Neural progenitor cell (in vitro differentiated cells): Measurements from ENCODE around the gene GFI1. TPM values are rescaled to one million over a fixed set of nuclear protein-coding genes. Genes with fewer than 3 reads are reported as not detected.

Source experiments
- DNase-seq: peaks from one replicate; pipeline ENCODE4 v3.0.0-alpha.2; 2016; ENCODE audit warnings: low spot score
- H2AFZ ChIP-seq: fragments of 200-600 bp; sonication (generic); replicated peaks from 2 replicates; pipeline ENCODE4 v1.6.1; 2016; ENCODE audit warnings: antibody characterized with exemption
- H3F3A ChIP-seq: fragments of 200-600 bp; sonication (generic); 2 replicates; pipeline ENCODE4 v1.6.1; 2016; ENCODE audit warnings: antibody characterized with exemption, low read depth
- H3K27ac ChIP-seq: fragments of 200-600 bp; sonication (generic); 2 replicates; pipeline ENCODE4 v1.5.1; 2016; ENCODE audit warnings: mild to moderate bottlenecking
- H3K27me3 ChIP-seq: fragments of 200-600 bp; sonication (generic); 2 replicates; pipeline ENCODE4 v1.6.1; 2016; ENCODE audit warnings: mild to moderate bottlenecking, moderate library complexity
- H3K36me3 ChIP-seq: fragments of 200-600 bp; sonication (generic); 2 replicates; pipeline ENCODE4 v1.5.1; 2016
- H3K4me1 ChIP-seq: fragments of 200-600 bp; sonication (generic); 2 replicates; pipeline ENCODE4 v1.6.1; 2016; ENCODE audit warnings: mixed run types
- H3K4me2 ChIP-seq: fragments of 200-600 bp; sonication (generic); 2 replicates; pipeline ENCODE4 v1.6.1; 2016
- H3K4me3 ChIP-seq: fragments of 200-600 bp; sonication (generic); 2 replicates; pipeline ENCODE4 v1.5.1; 2016
- H3K79me2 ChIP-seq: fragments of 200-600 bp; sonication (generic); 2 replicates; pipeline ENCODE4 v1.6.1; 2016; ENCODE audit warnings: low read depth
- H3K9ac ChIP-seq: fragments of 200-600 bp; sonication (generic); 2 replicates; pipeline ENCODE4 v1.6.1; 2016
- H3K9me3 ChIP-seq: fragments of 200-600 bp; sonication (generic); 2 replicates; pipeline ENCODE4 v1.5.1; 2016; ENCODE audit warnings: low read depth
- H4K20me1 ChIP-seq: fragments of 200-600 bp; sonication (generic); 2 replicates; pipeline ENCODE4 v1.6.1; 2016; ENCODE audit warnings: low read depth
- H3K27ac Mint-ChIP-seq: 3 replicates; pipeline ENCODE4 v1.8.0; 2021; ENCODE audit warnings: mixed read lengths
- H3K27me3 Mint-ChIP-seq: 2 replicates; pipeline ENCODE4 v1.8.0; 2022; ENCODE audit warnings: low read depth, mild to moderate bottlenecking, inconsistent platforms, moderate library complexity, mixed read lengths; ENCODE audit not compliant: insufficient read depth
- H3K36me3 Mint-ChIP-seq: 3 replicates; pipeline ENCODE4 v1.8.0; 2021; ENCODE audit warnings: mixed read lengths
- H3K4me1 Mint-ChIP-seq: 3 replicates; pipeline ENCODE4 v1.8.0; 2021; ENCODE audit warnings: mixed read lengths
- H3K4me3 Mint-ChIP-seq: 3 replicates; pipeline ENCODE4 v1.8.0; 2021; ENCODE audit warnings: mild to moderate bottlenecking, moderate library complexity, mixed read lengths
- H3K9me3 Mint-ChIP-seq: 3 replicates; pipeline ENCODE4 v1.8.0; 2020; ENCODE audit warnings: mixed read lengths
- CTCF ChIP-seq: fragments of 200-600 bp; sonication (generic); IDR thresholded peaks from 2 replicates; pipeline ENCODE4 v1.5.1; 2017; ENCODE audit warnings: antibody characterized with exemption, mild to moderate bottlenecking
- EZH2 ChIP-seq: fragments of 200-600 bp; sonication (generic); IDR thresholded peaks from 2 replicates; pipeline ENCODE4 v1.6.1; 2017; ENCODE audit warnings: antibody characterized with exemption, mild to moderate bottlenecking, moderate library complexity
- EZH2phosphoT487 ChIP-seq: fragments of 200-600 bp; sonication (generic); IDR thresholded peaks from 2 replicates; pipeline ENCODE4 v1.6.1; 2017; ENCODE audit warnings: antibody characterized with exemption
- total RNA-seq: library from RNA; depleted of rRNA; stranded (reverse); fragments of >200 nt; gene quantifications from 2 replicates; pipeline ENCODE4 v1.2.3, GENCODE V29; 2015; ENCODE audit warnings: low replicate concordance

The GFI1 gene
- total RNA-seq, 1 donor from 2014 or later, result not detected

GRCh38 chr1:92479587-92479986 lies 7.1 kb downstream of the GFI1 start:
- H2AFZ ChIP-seq, result no peak overlapping the region
- H3K27me3 ChIP-seq, result peaks cover 100% of the 10 kb centered on the region

GRCh38 chr1:92478393-92478792 lies 8.3 kb downstream of the GFI1 start:
- no peaks in the 10 kb centered on the region for H3K36me3 ChIP-seq
- H3K79me2 ChIP-seq, result no peaks in the 10 kb centered on the region
- peaks cover 28% of the 10 kb centered on the region for H3K4me1 ChIP-seq
- peaks cover 20% of the 10 kb centered on the region for H3K4me1 Mint-ChIP-seq
- H3K9ac ChIP-seq, result no peak overlapping the region
- no peak overlapping the region for H3K4me3 ChIP-seq
- H3K9me3 Mint-ChIP-seq, result no peaks in the 10 kb centered on the region
- H3K36me3 Mint-ChIP-seq, result peaks cover 1% of the 10 kb centered on the region
- H3F3A ChIP-seq, result no peaks in the 10 kb centered on the region
- TF ChIP-seq EZH2 (no peak), EZH2phosphoT487 (no peak), CTCF (no peak)
- H3K27me3 ChIP-seq, result peaks cover 99% of the 10 kb centered on the region
- H3K9me3 ChIP-seq, result no peaks in the 10 kb centered on the region
- H3K27me3 Mint-ChIP-seq, result peaks cover 58% of the 10 kb centered on the region
- H3K27ac ChIP-seq, result no peak overlapping the region
- H3K4me3 Mint-ChIP-seq, result no peak overlapping the region
- H3K4me2 ChIP-seq, result no peak overlapping the region
- H2AFZ ChIP-seq, result no peak overlapping the region
- DNase-seq, result no peak
- peaks cover 21% of the 10 kb centered on the region for H4K20me1 ChIP-seq
- no peak overlapping the region for H3K27ac Mint-ChIP-seq

More at GRCh38 chr1:92479587-92479986, 7.1 kb downstream of the GFI1 start:
- Mint-ChIP-seq H3K36me3 (peaks cover 1% of the 10 kb centered on the region), H3K4me3 (peak overlapping the region; percentile 82), H3K27me3 (peaks cover 68% of the 10 kb centered on the region), H3K9me3 (no peaks in the 10 kb centered on the region), H3K4me1 (peaks cover 28% of the 10 kb centered on the region), H3K27ac (no peak overlapping the region)
- no peak overlapping the region for H3K4me2 ChIP-seq
- no peaks in the 10 kb centered on the region for H3K79me2 ChIP-seq
- no peak overlapping the region for H3K4me3 ChIP-seq
- H3K4me1 ChIP-seq, result peaks cover 40% of the 10 kb centered on the region
- H3K36me3 ChIP-seq, result no peaks in the 10 kb centered on the region
- H3K27ac ChIP-seq, result no peak overlapping the region
- no peak for DNase-seq
- H3K9me3 ChIP-seq, result no peaks in the 10 kb centered on the region
- peaks cover 9% of the 10 kb centered on the region for H3F3A ChIP-seq
- peaks cover 33% of the 10 kb centered on the region for H4K20me1 ChIP-seq
- TF ChIP-seq EZH2 (no peak), EZH2phosphoT487 (no peak), CTCF (no peak)
- no peak overlapping the region for H3K9ac ChIP-seq

- Histone ChIP-seq H3K4me1 (peaks cover 11% of the 10 kb centered on the region), H3K4me3 (no peak overlapping the region), H4K20me1 (no peaks in the 10 kb centered on the region), H3K27me3 (peaks cover 88% of the 10 kb centered on the region), H3K4me2 (no peak overlapping the region), H3K36me3 (no peaks in the 10 kb centered on the region), H3F3A (no peaks in the 10 kb centered on the region), H3K9me3 (no peaks in the 10 kb centered on the region), H2AFZ (no peak overlapping the region), H3K27ac (no peak overlapping the region), H3K79me2 (no peaks in the 10 kb centered on the region), H3K9ac (no peak overlapping the region)
- Mint-ChIP-seq H3K27ac (no peak overlapping the region), H3K9me3 (no peaks in the 10 kb centered on the region), H3K36me3 (peaks cover 1% of the 10 kb centered on the region), H3K4me3 (no peak overlapping the region), H3K27me3 (peaks cover 36% of the 10 kb centered on the region), H3K4me1 (peaks cover 6% of the 10 kb centered on the region)
- no peak for TF ChIP-seq CTCF
- TF ChIP-seq EZH2, result no peak
- TF ChIP-seq EZH2phosphoT487, result no peak
- DNase-seq, result no peak
These were observed 10.6 kb downstream of the GFI1 start for GRCh38 chr1:92476071-92476631.
